Chondrocyte (in vitro differentiated cells): Measurements from ENCODE around the gene NINJ2. TPM values are rescaled to one million over a fixed set of nuclear protein-coding genes. Genes with fewer than 3 reads are reported as not detected.

Source experiments
- DNase-seq: peaks from one replicate; pipeline ENCODE4 v3.0.0; 2021; ENCODE audit warnings: mixed read lengths, low spot score
- H3K27ac Mint-ChIP-seq: one replicate; pipeline ENCODE4 v1.8.0; 2021; ENCODE audit warnings: mild to moderate bottlenecking, moderate library complexity, mixed read lengths; ENCODE audit not compliant: unreplicated experiment
- H3K27me3 Mint-ChIP-seq: 2 replicates; pipeline ENCODE4 v1.8.0; 2021; ENCODE audit warnings: low read depth, mixed read lengths
- H3K36me3 Mint-ChIP-seq: 2 replicates; pipeline ENCODE4 v1.8.0; 2021; ENCODE audit warnings: low read depth, mixed read lengths
- H3K4me1 Mint-ChIP-seq: 2 replicates; pipeline ENCODE4 v1.8.0; 2021; ENCODE audit warnings: low read depth, mild to moderate bottlenecking, mixed read lengths
- H3K4me3 Mint-ChIP-seq: one replicate; pipeline ENCODE4 v1.8.0; 2021; ENCODE audit warnings: mild to moderate bottlenecking, moderate library complexity, mixed read lengths; ENCODE audit not compliant: unreplicated experiment
- H3K9me3 Mint-ChIP-seq: 2 replicates; pipeline ENCODE4 v1.8.0; 2021; ENCODE audit warnings: low read depth, mixed read lengths
- CTCF ChIP-seq: fragments of 200-600 bp; sonication (generic); IDR thresholded peaks from 2 replicates; pipeline ENCODE4 v1.5.0; 2021; ENCODE audit warnings: antibody characterized with exemption, mild to moderate bottlenecking, moderate library complexity
- total RNA-seq: library from RNA; stranded (reverse); gene quantifications from 3 replicates; pipeline ENCODE4 v1.2.1, GENCODE V29; 2021

The NINJ2 gene
- total RNA-seq, 1 donor from 2014 or later, result 2.1 TPM

- Mint-ChIP-seq H3K4me3 (no peak overlapping the region), H3K9me3 (peaks cover 3% of the 10 kb centered on the region), H3K36me3 (peaks cover 3% of the 10 kb centered on the region), H3K27me3 (peaks cover 4% of the 10 kb centered on the region), H3K27ac (no peak overlapping the region), H3K4me1 (no peaks in the 10 kb centered on the region)
- TF ChIP-seq CTCF, result no peak
- peak; percentile 60 for DNase-seq
These were observed 71.8 kb downstream of the NINJ2 start for GRCh38 chr12:591167-592023.

DNA sequence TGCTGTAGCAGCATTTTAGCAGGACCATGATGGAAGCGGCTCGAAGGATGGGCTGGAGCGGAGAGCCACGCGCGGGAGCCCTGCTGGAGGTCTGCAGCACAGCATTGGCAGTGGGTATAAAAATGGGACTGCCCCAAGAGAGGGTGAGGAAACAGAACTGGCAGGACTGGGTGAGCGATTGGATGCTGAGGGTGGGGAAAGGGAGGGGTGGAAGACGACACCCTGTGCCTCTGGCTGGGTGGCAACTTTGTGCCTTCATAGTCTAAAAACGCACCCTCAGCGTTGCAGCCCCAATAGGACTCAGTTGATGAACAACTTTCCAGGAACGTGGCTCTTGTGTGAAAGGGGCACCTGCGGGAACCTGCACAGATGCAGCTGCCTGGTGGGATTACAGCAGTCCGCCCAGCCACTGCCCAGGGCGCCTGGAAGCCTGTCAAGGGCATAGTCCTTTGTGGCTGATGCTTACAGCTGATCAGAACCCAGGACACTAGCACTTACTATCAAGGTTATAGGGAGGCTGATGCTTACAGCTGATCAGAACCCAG is 73.0 kb downstream of the NINJ2 start:
- DNase-seq, result peak; percentile 54
- Mint-ChIP-seq H3K36me3 (peaks cover 3% of the 10 kb centered on the region), H3K9me3 (peaks cover 3% of the 10 kb centered on the region), H3K27me3 (peaks cover 4% of the 10 kb centered on the region), H3K27ac (no peak overlapping the region), H3K4me3 (no peak overlapping the region), H3K4me1 (no peaks in the 10 kb centered on the region)
- no peak for TF ChIP-seq CTCF

GRCh38 chr12:588646-589045 is 74.6 kb downstream of the NINJ2 start:
- H3K27me3 Mint-ChIP-seq, result peaks cover 4% of the 10 kb centered on the region
- H3K4me3 Mint-ChIP-seq, result no peak overlapping the region
- H3K4me1 Mint-ChIP-seq, result no peaks in the 10 kb centered on the region
- peaks cover 3% of the 10 kb centered on the region for H3K9me3 Mint-ChIP-seq
- TF ChIP-seq CTCF, result no peak
- no peak overlapping the region for H3K27ac Mint-ChIP-seq
- DNase-seq, result no peak
- H3K36me3 Mint-ChIP-seq, result peaks cover 3% of the 10 kb centered on the region

GRCh38 chr12:588024-588322 is 75.3 kb downstream of the NINJ2 start:
- H3K27ac Mint-ChIP-seq, result no peak overlapping the region
- H3K27me3 Mint-ChIP-seq, result no peaks in the 10 kb centered on the region
- no peak for TF ChIP-seq CTCF
- H3K4me3 Mint-ChIP-seq, result no peak overlapping the region
- H3K36me3 Mint-ChIP-seq, result peaks cover 1% of the 10 kb centered on the region
- peaks cover 3% of the 10 kb centered on the region for H3K9me3 Mint-ChIP-seq
- no peaks in the 10 kb centered on the region for H3K4me1 Mint-ChIP-seq
- DNase-seq, result no peak

- no peaks in the 10 kb centered on the region for H3K4me1 Mint-ChIP-seq
- no peak overlapping the region for H3K4me3 Mint-ChIP-seq
- no peaks in the 10 kb centered on the region for H3K27me3 Mint-ChIP-seq
- peaks cover 3% of the 10 kb centered on the region for H3K9me3 Mint-ChIP-seq
- TF ChIP-seq CTCF, result no peak
- H3K36me3 Mint-ChIP-seq, result peaks cover 1% of the 10 kb centered on the region
- no peak for DNase-seq
- no peak overlapping the region for H3K27ac Mint-ChIP-seq
These were observed 75.9 kb downstream of the NINJ2 start for GRCh38 chr12:587132-588023.
